ENCODE results near the gene FOXO6. TPM values are rescaled to one million over a fixed set of nuclear protein-coding genes. Genes with fewer than 3 reads are reported as not detected.
A peak's percentile ranks its signal among the peaks of the same experiment; 100 is the strongest.

Gene FOXO6
- total RNA-seq, 4 donors from 2014 or later: 3.9 to 20.1 (median 7.6) TPM; not detected in 1

DNA sequence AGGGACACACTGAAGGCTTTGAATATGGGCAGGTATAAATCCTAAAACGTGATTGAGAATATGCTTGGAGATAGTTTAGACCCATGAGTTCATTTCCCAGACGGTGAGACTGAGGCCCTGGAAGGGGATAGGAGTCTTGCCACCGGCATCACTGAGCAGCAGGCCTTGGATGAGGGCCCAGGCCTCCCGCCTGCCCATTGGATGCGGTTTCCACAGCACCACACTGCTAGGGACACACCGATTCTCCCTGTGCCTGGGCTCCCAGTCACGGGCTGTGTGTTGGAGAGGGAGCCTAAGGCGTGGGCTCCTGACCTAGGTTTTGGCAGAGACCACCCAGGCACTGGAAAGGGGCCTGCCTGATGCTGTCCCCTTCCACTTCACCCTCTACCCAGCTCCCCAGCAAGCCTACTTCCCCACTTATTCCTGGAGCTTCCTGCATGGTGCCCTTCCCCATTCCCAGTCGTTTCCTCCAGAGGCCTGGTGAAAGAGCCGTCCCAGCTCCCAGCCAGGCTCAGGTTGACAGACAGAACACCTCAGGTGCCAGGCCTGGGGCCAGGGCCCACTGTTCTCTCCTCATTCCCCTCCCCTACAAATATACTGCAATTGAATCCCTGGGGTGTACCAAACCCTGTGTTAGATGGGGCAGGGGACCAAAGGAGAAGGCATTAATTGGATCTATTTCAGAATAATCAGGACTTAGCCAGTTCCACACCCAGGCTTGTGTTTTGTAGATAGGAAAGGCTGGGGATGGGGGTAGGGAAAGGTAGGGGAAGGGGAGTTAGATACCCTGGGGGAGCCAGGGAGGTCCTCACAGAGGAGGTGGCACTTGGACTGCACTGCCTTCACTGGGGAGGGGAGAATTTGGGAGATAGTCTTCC lies 3.4 kb downstream of the FOXO6 start:
- H3K9me3 ChIP-seq: no peaks in the 10 kb centered on the region
- H3K27ac ChIP-seq: no peak overlapping the region
- DNase-seq: no peak
- no peaks in the 10 kb centered on the region for H3K27me3 ChIP-seq
- peaks cover 0 to 8% of the 10 kb centered on the region in 2 donors for H3K4me1 ChIP-seq
- no peaks in the 10 kb centered on the region for H3K36me3 ChIP-seq
- TF ChIP-seq, protein P1, sequence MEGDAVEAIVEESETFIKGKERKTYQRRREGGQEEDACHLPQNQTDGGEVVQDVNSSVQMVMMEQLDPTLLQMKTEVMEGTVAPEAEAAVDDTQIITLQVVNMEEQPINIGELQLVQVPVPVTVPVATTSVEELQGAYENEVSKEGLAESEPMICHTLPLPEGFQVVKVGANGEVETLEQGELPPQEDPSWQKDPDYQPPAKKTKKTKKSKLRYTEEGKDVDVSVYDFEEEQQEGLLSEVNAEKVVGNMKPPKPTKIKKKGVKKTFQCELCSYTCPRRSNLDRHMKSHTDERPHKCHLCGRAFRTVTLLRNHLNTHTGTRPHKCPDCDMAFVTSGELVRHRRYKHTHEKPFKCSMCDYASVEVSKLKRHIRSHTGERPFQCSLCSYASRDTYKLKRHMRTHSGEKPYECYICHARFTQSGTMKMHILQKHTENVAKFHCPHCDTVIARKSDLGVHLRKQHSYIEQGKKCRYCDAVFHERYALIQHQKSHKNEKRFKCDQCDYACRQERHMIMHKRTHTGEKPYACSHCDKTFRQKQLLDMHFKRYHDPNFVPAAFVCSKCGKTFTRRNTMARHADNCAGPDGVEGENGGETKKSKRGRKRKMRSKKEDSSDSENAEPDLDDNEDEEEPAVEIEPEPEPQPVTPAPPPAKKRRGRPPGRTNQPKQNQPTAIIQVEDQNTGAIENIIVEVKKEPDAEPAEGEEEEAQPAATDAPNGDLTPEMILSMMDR (IDR thresholded peaks at IDR 0.05): no peak
- TF ChIP-seq POLR2A (IDR thresholded peaks at IDR 0.05): no peak
- intact Hi-C loops (cut with DNase I; ENCODE audit: low total_unique reads): no loop called here
- no peak overlapping the region for H3K4me3 ChIP-seq

DNA sequence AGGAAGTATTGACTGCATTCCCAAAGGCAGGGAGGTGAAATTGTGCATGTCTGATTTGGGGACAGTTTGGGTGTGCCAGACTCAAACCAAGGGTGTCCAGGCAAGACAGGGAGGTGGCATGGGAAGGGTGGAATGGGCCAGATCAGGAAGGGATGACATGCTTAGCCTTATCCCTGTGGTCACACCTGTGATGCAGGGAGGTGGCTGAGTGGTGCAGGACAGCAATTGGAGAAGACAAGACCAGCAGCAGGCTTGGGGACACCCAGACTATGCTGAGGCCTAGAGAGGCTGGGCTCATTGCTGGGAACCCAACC lies 4.0 kb downstream of the FOXO6 start:
- Histone ChIP-seq H3K27ac (peak overlapping the region in 1 of 2 donors; percentile 44), H3K27me3 (no peaks in the 10 kb centered on the region), H3K36me3 (no peaks in the 10 kb centered on the region), H3K4me1 (peaks cover 0 to 8% of the 10 kb centered on the region in 2 donors), H3K4me3 (no peak overlapping the region), H3K9me3 (no peaks in the 10 kb centered on the region)
- no peak for TF ChIP-seq POLR2A (IDR thresholded peaks at IDR 0.05)
- no peak for DNase-seq
- intact Hi-C loops (cut with DNase I; ENCODE audit: low total_unique reads): no loop called here

DNA sequence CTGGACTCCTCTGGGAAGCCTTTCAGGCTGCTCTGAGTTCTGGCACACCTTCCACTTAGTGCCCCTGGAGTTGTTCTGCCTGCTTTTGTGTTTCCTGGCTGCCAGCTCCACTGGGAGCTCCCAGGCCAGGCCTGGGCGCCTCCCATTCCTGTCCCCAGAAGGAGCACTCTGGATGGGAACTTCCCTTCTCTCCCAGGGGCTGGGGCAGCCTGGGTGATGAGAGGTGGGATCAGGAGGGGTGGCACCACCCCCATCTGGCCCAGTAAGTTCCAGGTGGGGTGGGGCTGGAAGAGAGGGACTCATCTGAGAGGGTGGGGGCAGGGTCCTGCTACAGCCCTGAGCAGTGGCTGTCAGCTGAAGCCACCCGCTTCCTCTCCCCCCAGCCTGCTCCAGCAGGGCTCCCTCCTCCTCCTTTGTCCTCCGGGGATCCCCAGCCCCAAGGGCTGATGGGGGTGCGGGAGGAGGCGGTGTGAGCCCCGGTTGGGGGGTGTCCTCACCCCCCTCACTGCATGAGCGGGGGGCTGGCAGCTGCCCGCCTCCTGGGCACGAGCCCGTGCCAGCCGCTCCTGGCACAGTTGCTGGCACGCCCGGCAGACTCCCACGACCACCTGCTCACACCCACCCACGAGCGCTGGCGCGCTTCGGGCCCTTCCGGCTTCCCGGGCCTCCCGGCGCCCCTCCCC lies 4.7 kb downstream of the FOXO6 start:
- intact Hi-C loops (cut with DNase I; ENCODE audit: low total_unique reads): no loop called here
- Histone ChIP-seq H3K27me3 (no peaks in the 10 kb centered on the region), H3K27ac (peak overlapping the region in 1 of 2 donors; percentile 44), H3K4me3 (peak overlapping the region; percentile 2 to 36), H3K4me1 (peaks cover 0 to 8% of the 10 kb centered on the region in 2 donors), H3K36me3 (no peaks in the 10 kb centered on the region), H3K9me3 (no peaks in the 10 kb centered on the region)
- DNase-seq: no peak
- no peak for TF ChIP-seq POLR2A (IDR thresholded peaks at IDR 0.05)

DNA sequence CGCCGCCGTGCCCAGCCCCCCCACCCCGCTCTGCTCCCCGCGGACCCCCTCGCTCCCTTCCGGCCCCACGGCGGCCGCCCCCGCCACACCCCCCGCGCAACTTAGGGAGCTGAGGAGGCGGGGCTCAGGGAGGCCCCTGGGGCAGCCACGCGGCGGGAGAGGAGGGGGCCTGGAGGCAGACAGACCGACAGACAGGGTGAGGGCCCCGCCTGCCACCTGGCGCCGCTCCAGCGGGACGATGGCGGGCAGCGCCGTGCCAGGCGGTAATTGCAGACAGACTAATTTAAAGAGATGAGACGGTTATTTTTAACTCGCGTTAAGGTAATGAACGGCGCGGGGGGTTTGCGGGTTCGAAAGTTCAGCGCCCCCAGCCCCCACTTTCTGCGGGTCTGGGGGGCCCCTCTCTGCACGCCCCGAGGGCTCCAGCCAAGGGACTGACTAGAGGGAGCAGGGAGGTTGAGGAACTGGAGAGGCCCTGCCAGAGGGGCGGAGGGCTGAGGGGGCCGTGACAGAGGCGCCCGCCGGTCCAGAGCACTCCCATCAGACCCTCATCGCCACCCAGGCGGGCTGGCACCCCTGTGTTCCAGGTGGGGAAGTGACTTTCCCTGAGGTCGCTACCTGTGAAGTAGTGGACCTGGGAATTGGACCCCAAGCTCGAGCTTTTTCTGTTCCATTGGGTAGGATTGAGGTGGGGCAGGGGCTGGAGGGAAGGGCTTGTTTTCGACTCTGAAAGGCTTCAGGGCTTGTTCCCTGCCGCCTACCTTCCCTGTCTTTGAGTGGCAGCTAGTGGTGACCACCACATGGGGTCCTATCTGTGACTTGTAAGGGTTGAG lies 5.4 kb downstream of the FOXO6 start:
- H3K9me3 ChIP-seq: no peaks in the 10 kb centered on the region
- H3K36me3 ChIP-seq: no peaks in the 10 kb centered on the region
- peaks cover 0 to 9% of the 10 kb centered on the region in 2 donors for H3K4me1 ChIP-seq
- no peak for DNase-seq
- peak overlapping the region; percentile 2 to 36 for H3K4me3 ChIP-seq
- no peaks in the 10 kb centered on the region for H3K27me3 ChIP-seq
- intact Hi-C loops (cut with DNase I; ENCODE audit: low total_unique reads): no loop called here
- peak overlapping the region in 1 of 2 donors; percentile 44 for H3K27ac ChIP-seq
- TF ChIP-seq POLR2A (IDR thresholded peaks at IDR 0.05): no peak
- TF ChIP-seq, protein P1 (IDR thresholded peaks at IDR 0.05): no peak

DNA sequence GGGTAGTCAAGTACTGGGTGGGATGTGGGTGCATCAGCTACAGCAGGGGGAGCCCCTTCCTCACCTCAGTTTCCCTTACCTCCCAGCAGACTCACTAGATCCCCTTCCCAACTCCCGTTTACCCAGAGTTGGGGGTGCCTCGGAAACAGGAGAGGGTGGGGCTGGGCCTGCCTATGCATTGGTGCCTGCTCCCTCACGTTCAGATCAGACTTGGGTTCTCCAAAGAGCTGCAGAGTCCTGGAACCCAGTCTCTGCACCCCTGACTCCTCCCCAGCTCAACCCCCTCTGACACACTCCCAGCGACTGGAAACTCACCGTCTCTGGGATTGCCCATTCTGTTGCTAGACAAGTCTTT lies 6.0 kb downstream of the FOXO6 start:
- DNase-seq: no peak
- H3K9me3 ChIP-seq: no peaks in the 10 kb centered on the region
- H3K4me3 ChIP-seq: no peak overlapping the region
- H3K36me3 ChIP-seq: no peaks in the 10 kb centered on the region
- no peaks in the 10 kb centered on the region for H3K27me3 ChIP-seq
- no peak overlapping the region for H3K27ac ChIP-seq
- TF ChIP-seq, protein P1 (IDR thresholded peaks at IDR 0.05): no peak
- TF ChIP-seq POLR2A (IDR thresholded peaks at IDR 0.05): no peak
- H3K4me1 ChIP-seq: peaks cover 0 to 15% of the 10 kb centered on the region in 2 donors
- intact Hi-C loops (cut with DNase I; ENCODE audit: low total_unique reads): no loop called here
